Heart right ventricle (tissue), 16 donors: ENCODE data around the gene TTF1. TPM values are rescaled to one million over a fixed set of nuclear protein-coding genes. Genes with fewer than 3 reads are reported as not detected.
A peak's percentile ranks its signal among the peaks of the same experiment; 100 is the strongest.

Experiments used
- ATAC-seq, 8 donors: fragments of 200-7000 bp; cut with Tn5 transposase; one replicate each; pipeline ENCODE4 v1.9.1; 2020; ENCODE audit warnings: mild to moderate bottlenecking in 8 of 8, moderate library complexity in 8 of 8, moderate number of reproducible peaks in 1 of 8
- DNase-seq, 2 donors: peaks; one replicate each; pipeline ENCODE4 v3.0.0-alpha.2; 2020
- H3K27ac ChIP-seq, 10 donors: fragments of 200-600 bp; sonication (generic) in 2 of 10; one replicate each; pipeline versions ENCODE4 v1.5.0 to v1.8.0; 2020 to 2022; ENCODE audit warnings: mild to moderate bottlenecking in 3 of 10
- H3K27me3 ChIP-seq, 7 donors: fragments of 200-600 bp; one replicate each; pipeline ENCODE4 v1.8.0; 2021 to 2022; ENCODE audit warnings: mild to moderate bottlenecking in 2 of 7
- H3K36me3 ChIP-seq, 9 donors: fragments of 200-600 bp; sonication (generic) in 1 of 9; one replicate each; pipeline versions ENCODE4 v1.5.0 to v1.8.0; 2020 to 2022; ENCODE audit warnings: mild to moderate bottlenecking in 2 of 9
- H3K4me1 ChIP-seq, 9 donors: fragments of 200-600 bp; sonication (generic) in 1 of 9; one replicate each; pipeline versions ENCODE4 v1.5.0 to v1.8.0; 2020 to 2022; ENCODE audit warnings: mild to moderate bottlenecking in 4 of 9
- H3K4me3 ChIP-seq, 10 donors: fragments of 200-600 bp; sonication (generic) in 2 of 10; one replicate each; pipeline versions ENCODE4 v1.5.0 to v1.8.0; 2020 to 2022; ENCODE audit warnings: mild to moderate bottlenecking in 7 of 10, moderate library complexity in 2 of 10
- H3K9me3 ChIP-seq, 11 donors: fragments of 200-600 bp in 10 of 11; sonication (generic) in 2 of 11; one replicate each; pipeline versions ENCODE4 v1.5.0 to v1.8.0; 2013 to 2022; ENCODE audit warnings: mild to moderate bottlenecking in 2 of 11, control low read depth in 1 of 11, moderate library complexity in 1 of 11
- WGBS, 2 donors: extraction: QIAGEN DNeasy Blood & Tissue Kit; methylation state at CpG; one replicate each; pipeline ENCODE4 v1.1.7; 2013; ENCODE audit warnings: inconsistent platforms in 1 of 2; 5-methylcytosine and 5-hydroxymethylcytosine counted together
- intact Hi-C, 10 donors: fragments of 100-400 bp; cut with DNase I; formaldehyde crosslinking; loops; one replicate each; pipeline versions ENCODE4 v1.11.1 to v1.14.2; 2022
- polyA plus RNA-seq, 2 donors: library from polyadenylated mRNA; stranded (reverse); fragments of 200-250 nt; gene quantifications; one replicate each; pipeline ENCODE4 v1.2.3, GENCODE V29; 2013
- total RNA-seq, 10 donors: library from RNA; stranded (reverse); fragmentation: NEBNext Ultra II Directional in 3 of 10; extraction: Animal tissue kit (Norgen Biotek cat#: 25700) in 3 of 10; gene quantifications; one replicate each; pipeline versions ENCODE4 v1.2.1 to v1.2.4, GENCODE V29; 2021 to 2023
- TF ChIP-seq, protein P1 (sequence below), 9 donors: fragments of 200-600 bp; sonication (generic) in 2 of 9; IDR thresholded peaks; one replicate each; pipeline versions ENCODE4 v1.5.0 to v1.8.0; 2021 to 2022; ENCODE audit warnings: antibody characterized with exemption in 9 of 9, mild to moderate bottlenecking in 5 of 9, moderate library complexity in 1 of 9
- donor health status: Arrhythmogenic right ventricular cardiomyopathy.
- donor health status: ischemic (EF 13 %, LVEDD 7.1; RV severe dilation, severe dysfunction).
- donor health status: healthy with polysubstance abuse.
- donor health status: DM: no; HTN: yes; CAD: no.
- donor health status: DM: no; HTN: no; CAD: no.
- donor health status: ischemic (EF 25% LVEDD 6.9; RV normal size, moderate dysfunction).
- donor health status: ischemic (EF 25% LVEDD 5.7; RV mildly dilated, moderate dysfunction).
- donor health status: healthy.
- donor health status: DM: yes; HTN: yes; CAD: no.
- donor health status: Ischemic cardiomyopathy.
- donor health status: ischemic (EF 35%, LVEDD 5.7; RV mildly dilated, moderate dysfunction).
- donor health status: nonischemic (EF 11% LVEDD 7.7; RV severe dilation, severe dysfunction).
- donor health status: DM: yes; HTN: yes; CAD: no.
- donor health status: PGD.
- donor health status: ischemic (EF 29% LVEDD 5.4; RV normal size, mild dysfunction).
- donor health status: nonischemic (EF 23%, LVEDD 6.1; RV moderate dilation, normal function).

Gene TTF1
- total and polyA plus RNA-seq, 12 donors, result 12.0 to 22.4 (median 17.5) TPM

DNA sequence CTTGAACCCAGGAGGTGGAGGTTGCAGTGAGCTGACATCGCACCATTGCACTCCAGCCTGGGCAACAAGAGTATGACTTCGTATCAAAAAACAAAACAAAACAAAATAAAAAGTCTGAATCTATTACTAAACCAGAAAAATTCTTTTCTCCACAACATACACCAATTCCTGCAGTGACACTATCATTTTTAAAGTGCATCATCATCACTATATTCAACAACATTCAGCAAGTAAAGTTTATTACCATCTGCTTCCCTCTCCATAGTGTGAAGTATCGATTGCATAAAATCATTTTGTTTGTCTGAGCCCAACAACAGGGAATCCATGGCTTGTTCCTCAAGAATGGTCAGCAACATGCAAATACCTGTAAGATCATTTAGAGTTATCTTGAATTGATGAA lies 72.3 kb downstream of the TTF1 start:
- no peak overlapping the region for H3K27ac ChIP-seq
- TF ChIP-seq, protein P1, sequence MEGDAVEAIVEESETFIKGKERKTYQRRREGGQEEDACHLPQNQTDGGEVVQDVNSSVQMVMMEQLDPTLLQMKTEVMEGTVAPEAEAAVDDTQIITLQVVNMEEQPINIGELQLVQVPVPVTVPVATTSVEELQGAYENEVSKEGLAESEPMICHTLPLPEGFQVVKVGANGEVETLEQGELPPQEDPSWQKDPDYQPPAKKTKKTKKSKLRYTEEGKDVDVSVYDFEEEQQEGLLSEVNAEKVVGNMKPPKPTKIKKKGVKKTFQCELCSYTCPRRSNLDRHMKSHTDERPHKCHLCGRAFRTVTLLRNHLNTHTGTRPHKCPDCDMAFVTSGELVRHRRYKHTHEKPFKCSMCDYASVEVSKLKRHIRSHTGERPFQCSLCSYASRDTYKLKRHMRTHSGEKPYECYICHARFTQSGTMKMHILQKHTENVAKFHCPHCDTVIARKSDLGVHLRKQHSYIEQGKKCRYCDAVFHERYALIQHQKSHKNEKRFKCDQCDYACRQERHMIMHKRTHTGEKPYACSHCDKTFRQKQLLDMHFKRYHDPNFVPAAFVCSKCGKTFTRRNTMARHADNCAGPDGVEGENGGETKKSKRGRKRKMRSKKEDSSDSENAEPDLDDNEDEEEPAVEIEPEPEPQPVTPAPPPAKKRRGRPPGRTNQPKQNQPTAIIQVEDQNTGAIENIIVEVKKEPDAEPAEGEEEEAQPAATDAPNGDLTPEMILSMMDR (IDR thresholded peaks at IDR 0.05), result no peak
- H3K4me3 ChIP-seq, result no peak overlapping the region
- ATAC-seq (no peak), DNase-seq (no peak)
- peaks cover 0 to 8% (median 0%) of the 10 kb centered on the region in 9 donors for H3K4me1 ChIP-seq
- intact Hi-C loops, result no loop called here
- H3K36me3 ChIP-seq, result peaks cover 0 to 100% (median 68%) of the 10 kb centered on the region in 9 donors
- no peaks in the 10 kb centered on the region for H3K9me3 ChIP-seq
- H3K27me3 ChIP-seq, result no peaks in the 10 kb centered on the region
- WGBS, 2 donors, result 97 to 98% methylated on average over 3 of the region's 3 CpGs

DNA sequence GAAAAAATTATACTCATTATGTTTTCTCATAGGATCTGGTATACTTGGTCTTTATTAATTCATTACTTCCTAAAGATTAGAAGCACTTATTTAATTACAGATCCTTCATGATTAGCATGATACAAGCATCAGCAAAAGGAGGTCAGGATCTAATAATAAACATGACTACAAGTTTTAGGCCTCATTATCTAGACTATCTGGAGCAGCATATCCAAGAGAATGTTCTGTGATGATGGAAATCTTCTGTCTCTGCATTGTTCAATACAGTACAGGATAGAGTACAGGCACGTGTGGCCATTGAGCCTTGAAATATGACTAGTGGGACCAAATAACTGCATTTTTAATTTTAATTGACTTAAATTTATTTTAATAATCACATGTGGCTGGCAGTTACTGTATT lies 73.1 kb downstream of the TTF1 start:
- DNase-seq (no peak), ATAC-seq (peak in 1 of 8 donors; percentile 66)
- TF ChIP-seq, protein P1 (IDR thresholded peaks at IDR 0.05), result no peak
- peaks cover 0 to 8% (median 0%) of the 10 kb centered on the region in 9 donors for H3K4me1 ChIP-seq
- H3K9me3 ChIP-seq, result no peaks in the 10 kb centered on the region
- WGBS, 2 donors, result 59 to 60% methylated on average over 1 of the region's 1 CpG
- no peak overlapping the region for H3K4me3 ChIP-seq
- no peak overlapping the region for H3K27ac ChIP-seq
- H3K27me3 ChIP-seq, result no peaks in the 10 kb centered on the region
- intact Hi-C loops, result no loop called here
- H3K36me3 ChIP-seq, result peaks cover 0 to 100% (median 73%) of the 10 kb centered on the region in 9 donors

DNA sequence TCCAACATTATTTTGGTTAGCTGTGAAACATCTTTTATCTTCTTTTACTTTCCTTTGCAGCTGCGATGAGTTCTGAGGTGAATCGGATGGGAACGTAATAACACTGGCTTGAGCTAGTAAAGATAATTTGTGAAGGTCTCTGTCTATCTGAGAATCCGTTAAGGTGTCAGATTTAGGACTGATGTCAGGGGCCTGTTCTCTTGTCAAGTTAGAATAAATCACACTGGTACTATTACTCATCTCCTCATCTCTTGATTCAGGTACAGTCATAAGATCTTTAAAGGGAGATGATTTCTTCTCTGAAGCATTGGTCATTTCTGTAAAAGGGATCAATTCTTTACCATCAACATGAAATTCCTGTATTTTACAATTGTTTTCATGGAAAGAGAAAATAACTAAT lies 78.1 kb downstream of the TTF1 start:
- Histone ChIP-seq H3K36me3 (peaks cover 0 to 98% (median 55%) of the 10 kb centered on the region in 9 donors), H3K9me3 (no peaks in the 10 kb centered on the region), H3K4me3 (no peak overlapping the region), H3K27ac (no peak overlapping the region), H3K27me3 (no peaks in the 10 kb centered on the region), H3K4me1 (peaks cover 0 to 12% (median 5%) of the 10 kb centered on the region in 9 donors)
- TF ChIP-seq, protein P1 (IDR thresholded peaks at IDR 0.05), result no peak
- intact Hi-C loops, result no loop called here
- ATAC-seq (no peak), DNase-seq (no peak)
- WGBS, 2 donors, result 96 to 98% methylated on average over 4 of the region's 4 CpGs

DNA sequence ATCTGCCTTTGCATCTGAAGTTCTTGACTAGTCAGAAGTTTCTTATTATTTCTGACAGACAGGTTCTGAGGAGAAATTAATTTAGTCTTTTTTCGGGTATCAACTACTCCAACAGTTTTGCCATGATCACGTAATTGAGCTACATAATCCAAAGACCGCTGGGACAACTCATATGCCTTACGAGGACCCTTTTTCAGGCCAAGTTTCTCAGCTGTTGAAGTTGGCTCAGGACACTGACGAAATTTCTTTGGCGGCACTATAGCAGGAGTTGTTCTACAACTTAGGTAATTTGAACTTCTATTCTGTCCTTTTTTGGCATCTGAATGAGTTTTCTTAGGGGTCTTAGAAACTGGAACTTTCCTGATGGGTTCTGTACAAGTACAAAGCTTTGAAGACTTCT lies 79.1 kb downstream of the TTF1 start:
- DNase-seq (no peak), ATAC-seq (no peak)
- no peaks in the 10 kb centered on the region for H3K27me3 ChIP-seq
- peaks cover 0 to 98% (median 47%) of the 10 kb centered on the region in 9 donors for H3K36me3 ChIP-seq
- no peak overlapping the region for H3K4me3 ChIP-seq
- intact Hi-C loops, result no loop called here
- WGBS, 2 donors, result 98% methylated on average over 6 of the region's 6 CpGs
- peaks cover 0 to 14% (median 5%) of the 10 kb centered on the region in 9 donors for H3K4me1 ChIP-seq
- H3K9me3 ChIP-seq, result no peaks in the 10 kb centered on the region
- no peak overlapping the region for H3K27ac ChIP-seq
- TF ChIP-seq, protein P1 (IDR thresholded peaks at IDR 0.05), result no peak

Other genes starting within 250 kb of the TTF1 start
- gene NTNG2, start 244.8 kb downstream of the TTF1 start, total RNA-seq, result 1 to 10 TPM; 1.2 to 7.6 (median 2.9) TPM
- gene NTNG2, start 244.8 kb downstream of the TTF1 start, polyA plus RNA-seq, result 1 to 10 TPM in 1 of 2 donors, under 1 TPM in 1; 0.29 to 2.4 TPM
- gene SETX, start 51.9 kb downstream of the TTF1 start, total RNA-seq, result 10 to 100 TPM; 20.2 to 35.1 (median 28.1) TPM
- gene SETX, start 51.9 kb downstream of the TTF1 start, polyA plus RNA-seq, result 10 to 100 TPM; 16.9 to 17.6 TPM
- 1 to 10 TPM in 5 of 10 donors, under 1 TPM in 5; 0.53 to 3.1 (median 1.2) TPM for gene CFAP77, start 3.4 kb upstream of the TTF1 start, total RNA-seq
- gene CFAP77, start 3.4 kb upstream of the TTF1 start, polyA plus RNA-seq, result 1 to 10 TPM in 1 of 2 donors, under 1 TPM in 1; 0.95 to 4.3 TPM
- not detected for gene BARHL1, start 175.8 kb upstream of the TTF1 start, total RNA-seq
- not detected for gene BARHL1, start 175.8 kb upstream of the TTF1 start, polyA plus RNA-seq